PC-9 (cell line): ENCODE data around the gene GOLT1A.

Source experiments
- EZH2 ChIP-seq: fragments of 200-600 bp; sonication (generic); IDR thresholded peaks from 2 replicates; pipeline ENCODE4 v1.8.0; 2017; ENCODE audit warnings: antibody characterized with exemption, low read depth
- TF ChIP-seq, protein P1 (sequence below): fragments of 200-600 bp; sonication (generic); conservative IDR thresholded peaks from 2 replicates; pipeline ENCODE4 v1.6.1; 2017; ENCODE audit warnings: mixed run types, antibody characterized with exemption, mild to moderate bottlenecking, moderate library complexity

DNA sequence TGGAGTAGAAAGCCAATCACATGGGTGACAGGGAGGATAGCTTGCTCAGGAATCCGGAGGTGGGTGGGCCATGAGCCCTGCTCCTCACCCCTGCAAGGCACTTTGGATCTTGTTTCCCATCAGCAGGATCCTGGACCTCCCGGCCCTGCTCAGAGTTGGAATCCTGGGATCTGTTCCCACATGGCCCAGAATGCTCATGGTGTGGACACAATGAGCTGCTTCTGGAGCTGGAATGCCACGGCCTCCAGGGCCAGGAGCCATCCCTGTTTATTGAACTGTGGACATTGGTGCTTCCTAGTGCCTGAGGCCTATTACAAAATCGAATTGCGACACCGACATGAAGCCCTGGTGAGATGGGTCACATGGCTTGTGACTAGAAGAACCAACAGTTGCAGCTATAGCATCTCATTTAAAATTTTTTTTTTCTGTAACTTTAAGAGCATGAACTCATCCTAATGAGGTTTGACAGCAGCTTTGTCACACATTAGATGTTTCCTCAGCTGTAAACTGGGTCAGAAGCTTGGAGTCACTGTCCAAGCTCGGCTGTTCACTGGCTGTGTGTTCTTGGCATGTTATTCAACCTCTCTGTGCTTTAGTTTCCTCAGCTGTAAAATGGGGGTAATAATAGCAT, 40.4 kb upstream of the GOLT1A start:
- TF ChIP-seq, protein P1, sequence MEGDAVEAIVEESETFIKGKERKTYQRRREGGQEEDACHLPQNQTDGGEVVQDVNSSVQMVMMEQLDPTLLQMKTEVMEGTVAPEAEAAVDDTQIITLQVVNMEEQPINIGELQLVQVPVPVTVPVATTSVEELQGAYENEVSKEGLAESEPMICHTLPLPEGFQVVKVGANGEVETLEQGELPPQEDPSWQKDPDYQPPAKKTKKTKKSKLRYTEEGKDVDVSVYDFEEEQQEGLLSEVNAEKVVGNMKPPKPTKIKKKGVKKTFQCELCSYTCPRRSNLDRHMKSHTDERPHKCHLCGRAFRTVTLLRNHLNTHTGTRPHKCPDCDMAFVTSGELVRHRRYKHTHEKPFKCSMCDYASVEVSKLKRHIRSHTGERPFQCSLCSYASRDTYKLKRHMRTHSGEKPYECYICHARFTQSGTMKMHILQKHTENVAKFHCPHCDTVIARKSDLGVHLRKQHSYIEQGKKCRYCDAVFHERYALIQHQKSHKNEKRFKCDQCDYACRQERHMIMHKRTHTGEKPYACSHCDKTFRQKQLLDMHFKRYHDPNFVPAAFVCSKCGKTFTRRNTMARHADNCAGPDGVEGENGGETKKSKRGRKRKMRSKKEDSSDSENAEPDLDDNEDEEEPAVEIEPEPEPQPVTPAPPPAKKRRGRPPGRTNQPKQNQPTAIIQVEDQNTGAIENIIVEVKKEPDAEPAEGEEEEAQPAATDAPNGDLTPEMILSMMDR = no peak
- TF ChIP-seq EZH2 = no peak
